PFSK-1 (cell line): ENCODE measurements around the gene COMT.

ENCODE experiments used
- FOXP2 ChIP-seq: optimal IDR thresholded peaks from 2 replicates; pipeline ENCODE3; 2011; ENCODE audit warnings: borderline replicate concordance, control low read depth, inconsistent platforms; ENCODE audit not compliant: insufficient read depth; ENCODE audit errors: extremely low read length, extremely low read depth
- POLR2AphosphoS5 ChIP-seq: IDR thresholded peaks from 2 replicates; pipeline ENCODE4 v1.6.1; 2012; ENCODE audit warnings: low read depth, mild to moderate bottlenecking, control low read depth, low read length, moderate library complexity
- REST ChIP-seq, 2 experiments: IDR thresholded peaks; 2 replicates each; pipeline versions ENCODE4 v1.6.1 to v1.8.0; 2011 to 2012; ENCODE audit warnings: low read depth in 2 of 2, low read length in 2 of 2, control low read depth in 1 of 2, inconsistent platforms in 1 of 2, mild to moderate bottlenecking in 1 of 2, moderate library complexity in 1 of 2; ENCODE audit not compliant: insufficient read depth in 1 of 2
- SIN3A ChIP-seq: IDR thresholded peaks from 2 replicates; pipeline ENCODE4 v1.6.1; 2012; ENCODE audit warnings: mild to moderate bottlenecking, low read length, moderate library complexity, borderline replicate concordance; ENCODE audit not compliant: insufficient read depth
- TAF1 ChIP-seq: IDR thresholded peaks from 2 replicates; pipeline ENCODE4 v1.6.1; 2012; ENCODE audit warnings: low read length, control low read depth, borderline replicate concordance; ENCODE audit not compliant: insufficient read depth

- no peak for TF ChIP-seq POLR2AphosphoS5
- no peak for TF ChIP-seq REST (IDR thresholded peaks at IDR 0.05; ENCODE audit: insufficient read depth in 1 of 2, low read depth in 2 of 2, low read length in 2 of 2)
- TF ChIP-seq SIN3A = no peak
- no peak for TF ChIP-seq TAF1
- no peak for TF ChIP-seq FOXP2
Observed at GRCh38 chr22:19981171-19981960, 39.8 kb downstream of the COMT start.
